Liver (tissue), 3 donors: ENCODE measurements around the gene ETV3.
"Not testable (repeated sequence)": the region's sequence is repeated elsewhere in the genome, so short reads cannot be mapped to it uniquely, and the experiment has no call there.

Experiments used
- ATF3 ChIP-seq: IDR thresholded peaks from 2 replicates; pipeline ENCODE4 v1.6.1; 2016; ENCODE audit warnings: antibody characterized with exemption
- CTCF ChIP-seq: fragments of 150-350 bp; IDR thresholded peaks from 2 replicates; pipeline ENCODE4 v1.5.1; 2017; ENCODE audit warnings: improper control_type of control experiment, low read depth, low read length; ENCODE audit not compliant: missing input control
- EGR1 ChIP-seq, 2 donors: IDR thresholded peaks; 2 replicates each; pipeline ENCODE4 v1.6.1; 2016 to 2018; ENCODE audit warnings: antibody characterized with exemption in 2 of 2, low read depth in 2 of 2
- FOXA1 ChIP-seq: IDR thresholded peaks from 2 replicates; pipeline ENCODE4 v1.6.1; 2016; ENCODE audit warnings: antibody characterized with exemption
- FOXA2 ChIP-seq: IDR thresholded peaks from 2 replicates; pipeline ENCODE4 v1.6.1; 2016; ENCODE audit warnings: antibody characterized with exemption
- GABPA ChIP-seq, 2 donors: IDR thresholded peaks in 1 of 2; conservative IDR thresholded peaks in 1 of 2; 2 replicates each; pipeline ENCODE4 v1.6.1; 2016; ENCODE audit warnings: antibody characterized with exemption in 2 of 2, mild to moderate bottlenecking in 1 of 2, moderate library complexity in 1 of 2
- JUND ChIP-seq, 2 donors: IDR thresholded peaks; 2 replicates each; pipeline ENCODE4 v1.6.1; 2016; ENCODE audit warnings: antibody characterized with exemption in 2 of 2
- RAD21 ChIP-seq, 2 donors: IDR thresholded peaks; 2 replicates each; pipeline ENCODE4 v1.6.1; 2016; ENCODE audit warnings: antibody characterized with exemption in 2 of 2, mild to moderate bottlenecking in 2 of 2
- RXRA ChIP-seq, 2 donors: IDR thresholded peaks; 2 replicates each; pipeline ENCODE4 v1.6.1; 2017 to 2018; ENCODE audit warnings: antibody characterized with exemption in 2 of 2, mild to moderate bottlenecking in 1 of 2
- TAF1 ChIP-seq: conservative IDR thresholded peaks from 2 replicates; pipeline ENCODE4 v1.6.1; 2016; ENCODE audit warnings: antibody characterized with exemption, mild to moderate bottlenecking
- ZBTB33 ChIP-seq: IDR thresholded peaks from 2 replicates; pipeline ENCODE4 v1.6.1; 2016; ENCODE audit warnings: antibody characterized with exemption
- TF ChIP-seq, protein P1 (sequence below): IDR thresholded peaks from 2 replicates; pipeline ENCODE4 v1.6.1; 2016; ENCODE audit warnings: antibody characterized with exemption, mild to moderate bottlenecking
- TF ChIP-seq, protein P2 (sequence below): IDR thresholded peaks from 2 replicates; pipeline ENCODE4 v1.6.1; 2016; ENCODE audit warnings: antibody characterized with exemption
- donor health status: healthy.
- donor health status: healthy.

- not testable (repeated sequence) for TF ChIP-seq RAD21 (IDR thresholded peaks at IDR 0.05); RXRA (IDR thresholded peaks at IDR 0.05); GABPA (IDR thresholded peaks at IDR 0.05 in 1 of 2, conservative IDR thresholded peaks at IDR 0.05 in 1 of 2); CTCF; FOXA2; FOXA1; ZBTB33; JUND (IDR thresholded peaks at IDR 0.05); ATF3; TAF1; EGR1 (IDR thresholded peaks at IDR 0.05; ENCODE audit: low read depth in 2 of 2)
- TF ChIP-seq, protein P1, sequence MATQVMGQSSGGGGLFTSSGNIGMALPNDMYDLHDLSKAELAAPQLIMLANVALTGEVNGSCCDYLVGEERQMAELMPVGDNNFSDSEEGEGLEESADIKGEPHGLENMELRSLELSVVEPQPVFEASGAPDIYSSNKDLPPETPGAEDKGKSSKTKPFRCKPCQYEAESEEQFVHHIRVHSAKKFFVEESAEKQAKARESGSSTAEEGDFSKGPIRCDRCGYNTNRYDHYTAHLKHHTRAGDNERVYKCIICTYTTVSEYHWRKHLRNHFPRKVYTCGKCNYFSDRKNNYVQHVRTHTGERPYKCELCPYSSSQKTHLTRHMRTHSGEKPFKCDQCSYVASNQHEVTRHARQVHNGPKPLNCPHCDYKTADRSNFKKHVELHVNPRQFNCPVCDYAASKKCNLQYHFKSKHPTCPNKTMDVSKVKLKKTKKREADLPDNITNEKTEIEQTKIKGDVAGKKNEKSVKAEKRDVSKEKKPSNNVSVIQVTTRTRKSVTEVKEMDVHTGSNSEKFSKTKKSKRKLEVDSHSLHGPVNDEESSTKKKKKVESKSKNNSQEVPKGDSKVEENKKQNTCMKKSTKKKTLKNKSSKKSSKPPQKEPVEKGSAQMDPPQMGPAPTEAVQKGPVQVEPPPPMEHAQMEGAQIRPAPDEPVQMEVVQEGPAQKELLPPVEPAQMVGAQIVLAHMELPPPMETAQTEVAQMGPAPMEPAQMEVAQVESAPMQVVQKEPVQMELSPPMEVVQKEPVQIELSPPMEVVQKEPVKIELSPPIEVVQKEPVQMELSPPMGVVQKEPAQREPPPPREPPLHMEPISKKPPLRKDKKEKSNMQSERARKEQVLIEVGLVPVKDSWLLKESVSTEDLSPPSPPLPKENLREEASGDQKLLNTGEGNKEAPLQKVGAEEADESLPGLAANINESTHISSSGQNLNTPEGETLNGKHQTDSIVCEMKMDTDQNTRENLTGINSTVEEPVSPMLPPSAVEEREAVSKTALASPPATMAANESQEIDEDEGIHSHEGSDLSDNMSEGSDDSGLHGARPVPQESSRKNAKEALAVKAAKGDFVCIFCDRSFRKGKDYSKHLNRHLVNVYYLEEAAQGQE, result not testable (repeated sequence)
- TF ChIP-seq, protein P2, sequence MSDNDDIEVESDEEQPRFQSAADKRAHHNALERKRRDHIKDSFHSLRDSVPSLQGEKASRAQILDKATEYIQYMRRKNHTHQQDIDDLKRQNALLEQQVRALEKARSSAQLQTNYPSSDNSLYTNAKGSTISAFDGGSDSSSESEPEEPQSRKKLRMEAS, result not testable (repeated sequence)
These were observed 39.1 kb downstream of the ETV3 start for GRCh38 chr1:157098987-157099632.
